OCI-LY3 (cell line): ENCODE data around the gene OR10S1.

Experiments
- H2AFZ ChIP-seq: fragments of 200-600, 300-600 bp; shearing (Covaris generic); 2 replicates; pipeline ENCODE4 v1.6.0; 2014; ENCODE audit warnings: antibody characterized with exemption, low read depth, low read length
- H3K27ac ChIP-seq: fragments of 200-600, 300-600 bp; sonication (generic); 2 replicates; pipeline ENCODE4 v1.5.1; 2014; ENCODE audit warnings: mild to moderate bottlenecking, low read length, moderate library complexity, mixed read lengths
- H3K27me3 ChIP-seq: fragments of 200-600, 300-600 bp; sonication (generic); 2 replicates; pipeline ENCODE4 v1.6.1; 2014; ENCODE audit warnings: low read depth, low read length, mixed read lengths
- H3K36me3 ChIP-seq: fragments of 200-600, 300-600 bp; sonication (generic); replicated peaks from 2 replicates; pipeline ENCODE3; 2014; ENCODE audit warnings: low read depth, low read length, mixed read lengths
- H3K4me1 ChIP-seq: fragments of 300-600, 200-600 bp; sonication (generic); 2 replicates; pipeline ENCODE4 v1.6.1; 2014; ENCODE audit warnings: low read length, mixed read lengths
- H3K4me2 ChIP-seq: fragments of 200-600, 300-600 bp; sonication (generic); 2 replicates; pipeline ENCODE4 v1.6.1; 2014; ENCODE audit warnings: low read length, mixed read lengths
- H3K4me3 ChIP-seq: fragments of 300-600, 200-600 bp; sonication (generic); 2 replicates; pipeline ENCODE4 v1.5.1; 2014; ENCODE audit warnings: antibody characterized with exemption, mild to moderate bottlenecking, low read length, moderate library complexity
- H3K79me2 ChIP-seq: fragments of 300-600, 200-600 bp; shearing (Covaris generic); 2 replicates; pipeline ENCODE4 v1.6.1; 2014; ENCODE audit warnings: mild to moderate bottlenecking, low read length, mixed read lengths
- H3K9ac ChIP-seq: fragments of 300-600, 200-600 bp; shearing (Covaris generic); 2 replicates; pipeline ENCODE4 v1.6.0; 2014; ENCODE audit warnings: mild to moderate bottlenecking, low read length, moderate library complexity
- H3K9me3 ChIP-seq: fragments of 200-600, 300-600 bp; shearing (Covaris generic); 2 replicates; pipeline ENCODE4 v1.6.1; 2014; ENCODE audit warnings: low read length, mixed read lengths; ENCODE audit not compliant: insufficient read depth
- H4K20me1 ChIP-seq: fragments of 200-600, 300-600 bp; sonication (generic); 2 replicates; pipeline ENCODE4 v1.6.1; 2016; ENCODE audit warnings: low read length, mixed read lengths; ENCODE audit not compliant: insufficient read depth
- EZH2phosphoT487 ChIP-seq: fragments of 200-600 bp; shearing (Covaris generic); IDR thresholded peaks from 2 replicates; pipeline ENCODE4 v1.6.1; 2018; ENCODE audit warnings: antibody characterized with exemption, mixed run types, low read depth
- TF ChIP-seq, protein P1 (sequence below): fragments of 200-600, 300-600 bp; sonication (generic); IDR thresholded peaks from 2 replicates; pipeline ENCODE4 v1.5.1; 2014; ENCODE audit warnings: antibody characterized with exemption, low read length, low read depth

Gene OR10S1

DNA sequence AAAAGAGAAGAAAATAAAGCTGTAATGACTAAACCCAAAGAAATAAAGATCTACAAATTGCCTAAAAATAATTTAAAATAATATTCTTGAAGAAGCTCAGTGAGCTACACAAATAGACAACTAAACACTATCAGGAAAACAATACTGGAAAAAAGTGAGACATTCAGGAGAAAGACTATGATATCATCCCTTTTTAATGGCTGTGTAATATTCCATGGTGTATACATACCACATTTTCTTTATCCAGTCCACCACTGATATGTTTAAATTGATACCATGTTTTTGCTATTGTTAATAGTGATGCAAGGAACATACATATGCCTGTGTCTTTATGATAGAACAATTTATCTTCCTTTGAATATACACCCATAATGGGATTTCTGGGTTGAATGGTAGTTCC lies 20.8 kb downstream of the OR10S1 start:
- H2AFZ ChIP-seq = no peak overlapping the region
- no peaks in the 10 kb centered on the region for H3K36me3 ChIP-seq
- TF ChIP-seq EZH2phosphoT487 = no peak
- no peak overlapping the region for H3K4me3 ChIP-seq
- H3K9me3 ChIP-seq = no peaks in the 10 kb centered on the region
- no peak overlapping the region for H3K4me2 ChIP-seq
- no peak overlapping the region for H3K27ac ChIP-seq
- no peaks in the 10 kb centered on the region for H3K27me3 ChIP-seq
- no peaks in the 10 kb centered on the region for H4K20me1 ChIP-seq
- H3K4me1 ChIP-seq = no peaks in the 10 kb centered on the region
- no peaks in the 10 kb centered on the region for H3K79me2 ChIP-seq
- no peak overlapping the region for H3K9ac ChIP-seq

DNA sequence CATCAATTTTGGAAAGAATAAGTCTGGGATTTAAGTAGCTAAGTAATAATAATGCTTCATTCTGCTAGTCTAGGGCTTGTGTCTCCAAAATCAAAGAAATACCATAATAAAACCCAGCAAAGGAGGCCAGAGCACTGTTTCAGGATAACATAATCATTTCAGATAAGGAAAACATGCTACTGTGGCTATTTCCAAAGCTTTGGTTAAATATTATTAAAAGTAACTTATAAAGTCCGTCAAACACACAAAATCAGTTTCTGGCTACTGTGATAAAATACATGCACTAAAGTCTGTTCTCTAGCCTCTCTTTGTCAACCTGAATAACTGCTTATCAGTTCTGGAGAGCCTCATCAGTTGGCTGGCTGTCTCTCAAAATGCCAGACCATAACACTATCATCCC lies 32.4 kb downstream of the OR10S1 start:
- TF ChIP-seq, protein P1, sequence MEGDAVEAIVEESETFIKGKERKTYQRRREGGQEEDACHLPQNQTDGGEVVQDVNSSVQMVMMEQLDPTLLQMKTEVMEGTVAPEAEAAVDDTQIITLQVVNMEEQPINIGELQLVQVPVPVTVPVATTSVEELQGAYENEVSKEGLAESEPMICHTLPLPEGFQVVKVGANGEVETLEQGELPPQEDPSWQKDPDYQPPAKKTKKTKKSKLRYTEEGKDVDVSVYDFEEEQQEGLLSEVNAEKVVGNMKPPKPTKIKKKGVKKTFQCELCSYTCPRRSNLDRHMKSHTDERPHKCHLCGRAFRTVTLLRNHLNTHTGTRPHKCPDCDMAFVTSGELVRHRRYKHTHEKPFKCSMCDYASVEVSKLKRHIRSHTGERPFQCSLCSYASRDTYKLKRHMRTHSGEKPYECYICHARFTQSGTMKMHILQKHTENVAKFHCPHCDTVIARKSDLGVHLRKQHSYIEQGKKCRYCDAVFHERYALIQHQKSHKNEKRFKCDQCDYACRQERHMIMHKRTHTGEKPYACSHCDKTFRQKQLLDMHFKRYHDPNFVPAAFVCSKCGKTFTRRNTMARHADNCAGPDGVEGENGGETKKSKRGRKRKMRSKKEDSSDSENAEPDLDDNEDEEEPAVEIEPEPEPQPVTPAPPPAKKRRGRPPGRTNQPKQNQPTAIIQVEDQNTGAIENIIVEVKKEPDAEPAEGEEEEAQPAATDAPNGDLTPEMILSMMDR = no peak
- no peak for TF ChIP-seq EZH2phosphoT487
- Histone ChIP-seq H2AFZ (no peak overlapping the region), H3K9ac (no peak overlapping the region), H3K79me2 (no peaks in the 10 kb centered on the region), H3K36me3 (no peaks in the 10 kb centered on the region), H3K9me3 (no peaks in the 10 kb centered on the region), H3K27ac (no peak overlapping the region), H3K4me2 (no peak overlapping the region), H4K20me1 (no peaks in the 10 kb centered on the region), H3K4me3 (no peak overlapping the region), H3K4me1 (no peaks in the 10 kb centered on the region), H3K27me3 (no peaks in the 10 kb centered on the region)

DNA sequence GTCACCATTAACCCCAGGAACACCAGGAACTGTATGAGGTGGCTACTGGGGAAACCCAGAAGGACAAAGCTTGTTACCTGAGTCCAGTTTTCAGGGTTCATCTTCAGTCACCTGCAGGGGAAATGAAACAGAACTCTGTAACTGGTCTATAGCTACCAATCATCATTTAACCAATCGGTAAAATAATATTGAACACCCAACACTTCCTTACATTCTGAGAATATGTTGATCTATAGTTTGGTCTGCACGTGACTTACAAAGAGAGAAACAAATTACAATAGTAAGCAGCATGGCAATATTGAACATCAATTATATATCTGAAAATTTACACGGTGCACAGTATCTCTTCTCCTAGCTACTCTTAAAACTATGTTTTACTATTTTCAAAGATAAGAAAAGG lies 33.8 kb downstream of the OR10S1 start, which contains the start of gene OR6T1:
Gene OR6T1, minus strand, starts transcription at position 101 of the 400 bp plus-strand sequence. Its CDS starts 0 bp downstream, at position 101.
- Histone ChIP-seq H3K27ac (no peak within 1 kb of the TSS), H3K4me1 (no peaks in the 10 kb centered on the region), H3K4me2 (no peak within 1 kb of the TSS), H3K9ac (no peak within 1 kb of the TSS), H2AFZ (no peak within 1 kb of the TSS), H4K20me1 (no peaks in the 10 kb centered on the region), H3K27me3 (no peaks in the 10 kb centered on the region), H3K9me3 (no peaks in the 10 kb centered on the region), H3K4me3 (no peak within 1 kb of the TSS), H3K79me2 (no peaks in the 10 kb centered on the region), H3K36me3 (no peaks in the 10 kb centered on the region)
- no peak for TF ChIP-seq EZH2phosphoT487
- TF ChIP-seq, protein P1 = no peak

DNA sequence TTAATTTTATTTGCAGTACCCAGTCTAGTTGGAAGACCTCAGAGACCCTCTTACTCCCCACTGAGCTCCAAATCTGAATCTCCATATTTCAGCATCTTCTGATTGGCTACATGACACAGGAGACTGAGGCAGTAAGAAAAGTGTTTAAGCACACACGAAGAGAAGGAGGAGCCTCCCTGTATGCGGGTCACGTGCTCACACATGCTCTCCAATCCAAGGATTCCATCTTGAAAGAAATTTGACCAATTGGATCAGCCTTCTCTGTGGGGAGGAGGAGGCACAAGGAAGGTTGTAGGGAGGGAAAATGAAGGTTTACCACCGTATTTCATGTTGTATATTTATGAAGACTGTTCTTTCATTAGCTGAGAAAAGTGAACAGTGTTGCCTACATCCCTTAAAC lies 35.2 kb downstream of the OR10S1 start:
- Histone ChIP-seq H2AFZ (no peak overlapping the region), H3K9me3 (no peaks in the 10 kb centered on the region), H3K27ac (no peak overlapping the region), H3K79me2 (no peaks in the 10 kb centered on the region), H3K4me3 (no peak overlapping the region), H4K20me1 (no peaks in the 10 kb centered on the region), H3K4me1 (no peaks in the 10 kb centered on the region), H3K4me2 (no peak overlapping the region), H3K36me3 (no peaks in the 10 kb centered on the region), H3K27me3 (no peaks in the 10 kb centered on the region), H3K9ac (no peak overlapping the region)
- no peak for TF ChIP-seq EZH2phosphoT487
- TF ChIP-seq, protein P1 = no peak

DNA sequence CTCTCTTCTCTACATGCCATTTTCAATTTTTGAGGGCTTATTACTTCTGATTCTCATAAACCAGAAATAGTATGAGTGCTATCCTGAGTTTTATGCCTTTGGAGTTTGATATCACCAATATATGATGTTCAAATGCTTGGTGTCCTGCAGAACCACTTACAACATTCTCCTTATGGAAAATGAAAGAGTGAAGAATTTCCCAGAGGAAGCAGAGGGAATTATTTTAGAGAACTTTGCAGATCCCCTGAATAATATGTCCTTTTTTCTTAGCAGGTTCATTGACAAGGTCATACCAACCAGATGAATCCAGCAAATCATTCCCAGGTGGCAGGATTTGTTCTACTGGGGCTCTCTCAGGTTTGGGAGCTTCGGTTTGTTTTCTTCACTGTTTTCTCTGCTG lies 38.3 kb downstream of the OR10S1 start, which contains the start of gene OR4D5:
Gene OR4D5, plus strand, starts transcription at position 301 of the 400 bp plus-strand sequence. Its CDS starts 0 bp downstream, at position 301.
- TF ChIP-seq, protein P1 = no peak

More for the DNA sequence above, 38.3 kb downstream of the OR10S1 start, which contains the start of gene OR4D5:
- no peaks in the 10 kb centered on the region for H3K4me1 ChIP-seq
- H3K9me3 ChIP-seq = no peaks in the 10 kb centered on the region
- H3K79me2 ChIP-seq = no peaks in the 10 kb centered on the region
- H3K4me2 ChIP-seq = no peak within 1 kb of the TSS
- no peak within 1 kb of the TSS for H3K27ac ChIP-seq
- H3K4me3 ChIP-seq = no peak within 1 kb of the TSS
- no peak within 1 kb of the TSS for H2AFZ ChIP-seq
- H3K36me3 ChIP-seq = no peaks in the 10 kb centered on the region
- no peak within 1 kb of the TSS for H3K9ac ChIP-seq
- H4K20me1 ChIP-seq = no peaks in the 10 kb centered on the region
- no peaks in the 10 kb centered on the region for H3K27me3 ChIP-seq
